IMR-90 (cell line): ENCODE measurements around the gene CNOT9. TPM values are rescaled to one million over a fixed set of nuclear protein-coding genes. Genes with fewer than 3 reads are reported as not detected.

Experiments used
- ATAC-seq: fragments of 200-7000 bp; cut with Tn5 transposase; 2 replicates; pipeline ENCODE4 v1.9.1; 2020; ENCODE audit warnings: low read depth, mild to moderate bottlenecking, moderate library complexity
- BruUV-seq: library from RNA; stranded (reverse); fragments of 400-500 nt; replicated peaks from 2 replicates; lab custom pipeline; 2021; lab: Mats Ljungman, UMichigan
- CTCF ChIA-PET: fragments of 300-600 bp; formaldehyde crosslinking; extraction: SDS; loops from one replicate; lab custom pipeline; 2021; ENCODE audit warnings: antibody characterized with exemption; lab: Yijun Ruan, JAX
- POLR2A ChIA-PET: fragments of 300-600 bp; sonication (Branson Sonifier 250); formaldehyde crosslinking; loops from one replicate; lab custom pipeline; 2022; ENCODE audit warnings: antibody characterized with exemption; ENCODE audit not compliant: unreplicated experiment; lab: Charles Lee
- DNase-seq: peaks from one replicate; pipeline ENCODE4 v3.0.0; 2013
- H2AFZ ChIP-seq: replicated peaks from 2 replicates; pipeline ENCODE3; 2013; ENCODE audit warnings: low read length, mild to moderate bottlenecking; ENCODE audit not compliant: poor library complexity
- H2AK5ac ChIP-seq: 2 replicates; pipeline ENCODE4 v1.6.1; 2013; ENCODE audit warnings: low read depth, low read length, inconsistent platforms
- H2AK9ac ChIP-seq: replicated peaks from 2 replicates; pipeline ENCODE3; 2013; ENCODE audit warnings: mild to moderate bottlenecking, low read depth, low read length, moderate library complexity; ENCODE audit not compliant: poor library complexity
- H2BK120ac ChIP-seq: 2 replicates; pipeline ENCODE4 v1.6.1; 2013; ENCODE audit warnings: low read depth, low read length, inconsistent platforms
- H2BK15ac ChIP-seq: 3 replicates; pipeline ENCODE4 v1.6.1; 2013; ENCODE audit warnings: low read depth, low read length, inconsistent platforms
- H2BK20ac ChIP-seq: 2 replicates; pipeline ENCODE4 v1.6.1; 2013; ENCODE audit warnings: low read depth, mild to moderate bottlenecking, inconsistent platforms, low read length, moderate library complexity
- H2BK5ac ChIP-seq: 2 replicates; pipeline ENCODE4 v1.6.1; 2013; ENCODE audit warnings: mild to moderate bottlenecking, low read depth, low read length, inconsistent platforms; ENCODE audit not compliant: poor library complexity, severe bottlenecking
- H3K14ac ChIP-seq: replicated peaks from 2 replicates; pipeline ENCODE4 v1.6.1; 2013; ENCODE audit warnings: low read depth, low read length, inconsistent platforms
- H3K18ac ChIP-seq: 2 replicates; pipeline ENCODE4 v1.6.1; 2013; ENCODE audit warnings: low read depth, low read length, control low read depth
- H3K23ac ChIP-seq: 2 replicates; pipeline ENCODE4 v1.6.1; 2013; ENCODE audit warnings: low read depth, low read length, inconsistent platforms
- H3K27ac ChIP-seq: 2 replicates; pipeline ENCODE4 v1.5.1; 2013; ENCODE audit warnings: mild to moderate bottlenecking, control low read depth, low read length; ENCODE audit not compliant: insufficient read depth
- H3K27me3 ChIP-seq: 2 replicates; pipeline ENCODE4 v1.6.1; 2013; ENCODE audit warnings: low read length; ENCODE audit not compliant: control insufficient read depth, insufficient read depth
- H3K36me3 ChIP-seq: 2 replicates; pipeline ENCODE4 v1.6.1; 2013; ENCODE audit warnings: low read length, mixed read lengths; ENCODE audit not compliant: control insufficient read depth, insufficient read depth
- H3K4ac ChIP-seq: 2 replicates; pipeline ENCODE4 v1.6.1; 2013; ENCODE audit warnings: low read depth, low read length, inconsistent platforms
- H3K4me1 ChIP-seq: 2 replicates; pipeline ENCODE4 v1.6.1; 2013; ENCODE audit warnings: low read length, mixed read lengths; ENCODE audit not compliant: control insufficient read depth, insufficient read depth
- H3K4me2 ChIP-seq: 2 replicates; pipeline ENCODE4 v1.6.1; 2013; ENCODE audit warnings: low read depth, mild to moderate bottlenecking, control low read depth, low read length, moderate library complexity
- H3K4me3 ChIP-seq: 2 replicates; pipeline ENCODE4 v1.5.1; 2013; ENCODE audit warnings: low read depth, mild to moderate bottlenecking, control low read depth, low read length, moderate library complexity; ENCODE audit not compliant: insufficient read depth
- H3K56ac ChIP-seq: 2 replicates; pipeline ENCODE4 v1.6.1; 2013; ENCODE audit warnings: low read length, inconsistent platforms; ENCODE audit not compliant: insufficient read depth; ENCODE audit errors: extremely low read depth
- H3K79me1 ChIP-seq, 2 experiments: 2 replicates each; pipeline ENCODE4 v1.6.1; 2013; ENCODE audit warnings: low read length in 2 of 2, inconsistent platforms in 1 of 2, low read depth in 1 of 2
- H3K9ac ChIP-seq: 2 replicates; pipeline ENCODE4 v1.6.1; 2013; ENCODE audit warnings: low read depth, low read length, control low read depth
- H3K9me1 ChIP-seq: 2 replicates; pipeline ENCODE4 v1.6.1; 2013; ENCODE audit warnings: low read length, inconsistent platforms; ENCODE audit not compliant: insufficient read depth
- H3K9me3 ChIP-seq: 2 replicates; pipeline ENCODE4 v1.6.1; 2013; ENCODE audit warnings: low read length; ENCODE audit not compliant: control insufficient read depth, insufficient read depth
- H4K20me1 ChIP-seq: 2 replicates; pipeline ENCODE4 v1.6.1; 2013; ENCODE audit warnings: low read length, inconsistent platforms; ENCODE audit not compliant: insufficient read depth
- H4K5ac ChIP-seq: 2 replicates; pipeline ENCODE4 v1.6.1; 2013; ENCODE audit warnings: mild to moderate bottlenecking, low read depth, low read length, control low read depth
- H4K8ac ChIP-seq, 2 experiments: 2 replicates each; pipeline ENCODE4 v1.6.1; 2013; ENCODE audit warnings: low read depth in 2 of 2, low read length in 2 of 2, control low read depth in 1 of 2, inconsistent platforms in 1 of 2
- H4K91ac ChIP-seq: 2 replicates; pipeline ENCODE4 v1.6.1; 2013; ENCODE audit warnings: low read depth, low read length, inconsistent platforms; ENCODE audit not compliant: insufficient read depth
- BHLHE40 ChIP-seq: fragments of 150-350 bp; IDR thresholded peaks from 2 replicates; pipeline ENCODE4 v1.6.1; 2016; ENCODE audit warnings: mild to moderate bottlenecking, low read depth, low read length
- CEBPB ChIP-seq: IDR thresholded peaks from 2 replicates; pipeline ENCODE4 v1.6.1; 2012; ENCODE audit warnings: low read depth, low read length, improper control_type of control experiment
- CHD1 ChIP-seq: IDR thresholded peaks from 2 replicates; pipeline ENCODE4 v1.6.1; 2012; ENCODE audit warnings: low read depth, low read length, improper control_type of control experiment
- CTCF ChIP-seq: conservative IDR thresholded peaks from 2 replicates; pipeline ENCODE4 v1.5.1; 2012; ENCODE audit warnings: mild to moderate bottlenecking, low read depth, low read length, improper control_type of control experiment
- FOS ChIP-seq: fragments of 150-350 bp; IDR thresholded peaks from 2 replicates; pipeline ENCODE4 v1.6.1; 2016; ENCODE audit warnings: low read depth, low read length
- MAFK ChIP-seq: IDR thresholded peaks from 2 replicates; pipeline ENCODE4 v1.6.1; 2012; ENCODE audit warnings: low read depth, low read length, improper control_type of control experiment
- MAZ ChIP-seq: IDR thresholded peaks from 2 replicates; pipeline ENCODE4 v1.6.1; 2012; ENCODE audit warnings: low read depth, mild to moderate bottlenecking, low read length, improper control_type of control experiment, moderate library complexity, borderline replicate concordance
- POLR2A ChIP-seq: IDR thresholded peaks from 2 replicates; pipeline ENCODE4 v1.6.1; 2012; ENCODE audit warnings: mild to moderate bottlenecking, low read depth, low read length
- RAD21 ChIP-seq: IDR thresholded peaks from 2 replicates; pipeline ENCODE4 v1.6.1; 2012; ENCODE audit warnings: low read length, improper control_type of control experiment
- RCOR1 ChIP-seq: IDR thresholded peaks from 2 replicates; pipeline ENCODE4 v1.6.1; 2012; ENCODE audit warnings: mild to moderate bottlenecking, low read length, improper control_type of control experiment; ENCODE audit not compliant: insufficient replicate concordance
- RFX5 ChIP-seq: IDR thresholded peaks from 2 replicates; pipeline ENCODE4 v1.8.0; 2012; ENCODE audit warnings: low read depth, mild to moderate bottlenecking, low read length, moderate library complexity
- USF2 ChIP-seq: fragments of 150-350 bp; IDR thresholded peaks from 2 replicates; pipeline ENCODE4 v1.6.1; 2017; ENCODE audit warnings: mild to moderate bottlenecking, antibody characterized with exemption, low read length, low read depth
- dilution Hi-C: fragments of 300-500 bp; cut with HindIII; formaldehyde crosslinking; loops from one replicate; pipeline ENCODE4 v1.14.3; 2018; ENCODE audit warnings: low sequenced_read_pairs; ENCODE audit not compliant: unreplicated experiment
- in situ Hi-C: fragments of 300-500 bp; cut with MboI; formaldehyde crosslinking; loops from 3 replicates; pipeline ENCODE4 v1.14.3; 2019; ENCODE audit warnings: low sequenced_read_pairs, inconsistent platforms, mixed read lengths
- intact Hi-C: fragments of 100-400 bp; cut with micrococcal nuclease; formaldehyde crosslinking; loops from 2 replicates; pipeline ENCODE4 v1.10.0; 2022
- polyA plus RNA-seq, 3 experiments: library from polyadenylated mRNA; depleted of rRNA; stranded (reverse); fragments of >200 nt; gene quantifications; 2 replicates each; pipeline ENCODE4 v1.2.3, GENCODE V29; 2012; ENCODE audit warnings: low replicate concordance in 1 of 3
- total RNA-seq: library from RNA; depleted of rRNA; stranded (reverse); fragments of >200 nt; gene quantifications from 2 replicates; pipeline ENCODE4 v1.2.3, GENCODE V29; 2012

CNOT9 gene
- total and polyA plus RNA-seq, 2 of the 4 experiments (the other 2 are of a cell fraction): 33.1 to 71.0 TPM

- Histone ChIP-seq H2AK9ac (no peak overlapping the region), H4K8ac (no peak overlapping the region), H3K27me3 (no peaks in the 10 kb centered on the region), H3K4me1 (no peaks in the 10 kb centered on the region), H4K5ac (no peak overlapping the region), H3K4me3 (no peak overlapping the region), H3K27ac (no peak overlapping the region), H3K9me3 (no peaks in the 10 kb centered on the region), H3K4me2 (no peak overlapping the region), H2BK120ac (no peak overlapping the region), H3K36me3 (peaks cover 18% of the 10 kb centered on the region), H3K9ac (no peak overlapping the region), H3K23ac (no peak overlapping the region), H2BK15ac (no peak overlapping the region), H3K79me1 (no peaks in the 10 kb centered on the region), H4K20me1 (no peaks in the 10 kb centered on the region), H3K14ac (no peak overlapping the region), H3K4ac (no peak overlapping the region), H2AFZ (no peak overlapping the region), H3K18ac (no peak overlapping the region), H2AK5ac (no peak overlapping the region), H3K9me1 (no peaks in the 10 kb centered on the region), H3K56ac (no peak overlapping the region), H4K91ac (no peak overlapping the region), H2BK20ac (no peak overlapping the region), H2BK5ac (no peak overlapping the region)
- no TSS peak for BruUV-seq
- DNase-seq (no peak), ATAC-seq (no peak)
- in situ Hi-C loops (no loop called here), dilution Hi-C loops (no loop called here), intact Hi-C loops (loop anchor here (5.0 kb wide), 1 partner anchor 36 kb away; no protein-coding TSS in a partner anchor)
- ChIA-PET CTCF (interaction anchor here (0.5 to 1.0 kb wide), 2 partner anchors 19 to 46 kb away, joined by 3 to 4 read pairs; no protein-coding TSS in a partner anchor), POLR2A (interaction anchor here (0.6 kb wide), 1 partner anchor 20 kb away, joined by 3 read pairs; the partner anchor contains the start of gene USP37)
- no peak for TF ChIP-seq POLR2A
- TF ChIP-seq RAD21: no peak
- TF ChIP-seq CTCF: no peak
- TF ChIP-seq BHLHE40: no peak
- TF ChIP-seq FOS: no peak
- no peak for TF ChIP-seq RFX5
- no peak for TF ChIP-seq MAZ
- no peak for TF ChIP-seq MAFK
- TF ChIP-seq RCOR1: no peak
- TF ChIP-seq CHD1: no peak
- TF ChIP-seq USF2: no peak
- no peak for TF ChIP-seq CEBPB
Observed at GRCh38 chr2:218547978-218548377, 20.7 kb upstream of the CNOT9 start.
